Retina (tissue), 1 donor: ENCODE data around the gene OR51D1.
A peak's percentile ranks its signal among the peaks of the same experiment; 100 is the strongest.

Source experiments
- DNase-seq: peaks from one replicate; pipeline ENCODE4 v3.0.0-alpha.2; 2016

Gene OR51D1

GRCh38 chr11:4636962-4637661 lies at the start of gene OR51D1:
TSS of gene OR51D1 (plus strand) at chr11:4637477. CDS start at chr11:4639791, 2,314 bp downstream.
- DNase-seq = peak; percentile 82

DNA sequence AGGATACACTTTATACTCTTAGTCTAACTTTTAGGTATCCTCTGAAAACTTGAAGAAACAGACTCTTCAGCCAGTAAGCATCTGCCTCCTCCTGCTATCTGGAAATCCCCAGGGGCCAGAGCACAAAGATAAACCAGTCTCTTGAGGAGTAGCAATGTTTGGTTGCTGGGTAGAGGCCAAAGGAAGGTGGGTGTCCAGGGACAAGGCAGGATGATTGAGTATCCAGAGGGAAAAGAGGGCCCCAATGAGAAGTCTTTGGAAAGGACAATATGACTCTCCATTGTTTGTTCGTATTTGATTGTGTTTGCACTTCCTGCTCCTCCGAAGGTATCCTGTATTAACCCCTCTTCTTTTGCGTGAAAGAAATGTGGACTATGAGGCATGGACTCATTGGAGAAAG lies 48.3 kb upstream of the OR51D1 start:
- no peak for DNase-seq

- no peak for DNase-seq
Measured at GRCh38 chr11:4593739-4594138, 43.5 kb upstream of the OR51D1 start, which contains the start of gene OR52I1. TSS of gene OR52I1 (plus strand) at chr11:4594039. CDS start at chr11:4594039, 0 bp downstream.

DNA sequence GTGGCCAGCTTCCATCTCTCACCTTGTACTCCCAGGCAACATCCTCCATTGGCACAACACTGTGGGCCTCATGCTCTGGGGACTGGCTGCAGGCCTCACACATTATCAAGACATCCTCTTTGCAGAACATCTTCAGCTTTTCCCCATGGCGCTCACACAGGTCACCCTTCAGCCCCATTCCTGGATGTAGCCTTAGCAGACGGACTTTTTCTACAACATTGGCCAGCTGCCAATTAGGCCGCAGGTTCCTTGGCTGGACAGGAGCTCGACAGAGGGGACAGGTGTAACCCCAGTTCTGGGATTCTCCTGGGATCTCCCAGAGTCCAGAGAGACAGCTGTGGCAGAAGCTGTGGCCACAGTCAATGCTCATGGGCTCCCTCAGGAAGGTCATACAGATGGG lies 32.2 kb upstream of the OR51D1 start:
- DNase-seq = no peak

DNA sequence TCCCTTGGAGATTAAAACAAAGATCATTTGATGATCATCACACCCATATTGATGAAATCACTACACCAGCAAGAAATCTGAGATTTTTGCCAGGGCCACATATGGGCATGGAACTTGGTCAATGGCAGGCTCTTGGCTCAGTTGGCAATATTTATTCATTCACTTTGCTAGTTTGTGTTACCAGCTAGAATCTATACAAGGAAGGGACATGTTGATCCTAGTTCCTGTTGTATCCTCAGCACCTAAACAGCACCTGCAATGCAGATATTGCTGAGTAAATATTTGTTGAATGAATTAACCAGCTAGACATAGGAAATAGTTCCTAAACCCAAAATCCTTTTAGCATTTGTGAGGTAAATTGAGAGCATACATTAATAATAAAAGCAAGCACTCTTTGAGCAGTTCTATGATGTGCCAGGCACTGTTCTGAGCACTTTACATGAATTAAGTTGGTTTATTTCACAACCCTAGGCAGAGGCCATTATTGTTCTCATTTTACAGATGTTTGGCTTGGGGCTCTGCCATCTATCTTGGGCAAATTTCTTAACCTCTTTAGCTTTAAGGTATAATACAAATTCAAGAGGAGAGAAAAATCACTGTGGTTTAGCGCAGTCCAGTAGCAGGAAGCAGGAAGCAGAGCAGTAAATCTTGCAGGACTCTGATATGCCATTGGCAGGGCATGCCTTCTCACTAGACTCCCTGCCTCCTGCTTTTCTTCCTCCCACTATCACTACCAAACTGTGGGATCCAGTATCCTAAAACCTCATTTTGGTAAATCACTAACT lies 30.9 kb upstream of the OR51D1 start:
- no peak for DNase-seq

GRCh38 chr11:4607096-4607495 lies 30.2 kb upstream of the OR51D1 start:
- DNase-seq = no peak

- DNase-seq = peak; percentile 94
Measured at GRCh38 chr11:4607781-4608666, 29.3 kb upstream of the OR51D1 start, which contains the start of gene TRIM68. TSS of gene TRIM68 (minus strand) at chr11:4608231. CDS start at chr11:4605504, 2,727 bp downstream.

DNA sequence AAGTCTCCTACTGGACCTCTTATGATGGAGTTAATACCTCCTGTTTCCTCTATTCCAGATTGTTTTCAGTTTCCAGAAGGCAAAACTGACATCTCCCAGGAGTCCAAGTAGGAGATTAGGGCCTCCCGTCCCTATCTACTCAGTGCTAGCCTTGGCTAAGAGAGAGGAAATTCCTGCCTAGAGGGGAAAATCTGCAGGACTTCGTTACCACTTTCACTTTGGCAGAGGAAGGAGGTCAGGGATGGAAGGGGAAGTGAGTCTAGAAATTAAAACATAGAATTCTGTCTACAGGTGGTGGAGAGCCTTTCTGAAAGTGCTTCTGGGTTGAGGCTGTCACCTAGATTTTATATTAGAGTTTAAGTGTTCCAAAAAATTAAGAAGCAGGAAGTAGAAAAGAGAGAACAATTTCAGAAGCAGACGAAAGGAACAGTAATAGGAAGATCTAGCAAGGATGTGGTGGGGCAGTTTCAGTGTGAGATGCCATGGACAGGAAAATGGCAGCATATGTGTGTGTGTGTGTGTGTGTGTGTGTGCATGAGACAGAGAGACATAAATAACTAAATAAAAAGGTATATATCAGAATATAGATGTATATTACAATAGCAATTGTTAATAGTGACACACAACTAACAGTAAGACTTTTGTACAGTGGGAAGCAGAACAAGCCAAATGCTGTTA lies 26.9 kb upstream of the OR51D1 start:
- DNase-seq = no peak

DNA sequence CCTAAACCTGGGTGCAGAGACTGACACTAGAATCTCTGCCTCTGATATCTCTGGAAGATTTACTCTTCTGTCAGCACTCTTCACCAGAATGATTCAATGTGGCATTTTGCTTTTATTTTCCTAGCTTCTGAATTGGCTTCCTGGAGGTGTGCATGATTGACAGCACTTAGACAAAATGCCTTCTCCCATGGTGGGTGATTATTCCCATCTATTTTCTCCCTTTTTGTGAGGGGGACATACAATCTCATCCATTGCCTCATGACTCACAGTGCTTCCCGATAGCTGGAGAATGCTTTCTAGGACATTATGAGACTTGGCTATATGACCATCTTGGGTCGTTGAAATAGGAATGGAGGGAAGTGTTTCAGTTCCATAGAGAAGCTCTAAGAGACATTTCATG lies 25.3 kb upstream of the OR51D1 start:
- no peak for DNase-seq

GRCh38 chr11:4615856-4616444 lies 21.3 kb upstream of the OR51D1 start:
- DNase-seq = no peak

GRCh38 chr11:4619514-4619913 lies 17.8 kb upstream of the OR51D1 start:
- DNase-seq = no peak

GRCh38 chr11:4626207-4627099 lies 10.8 kb upstream of the OR51D1 start:
- DNase-seq = peak; percentile 49

GRCh38 chr11:4636136-4636535 lies 1.1 kb upstream of the OR51D1 start:
- no peak for DNase-seq

- DNase-seq = no peak
Measured at GRCh38 chr11:4637662-4638047, 378 bp downstream of the OR51D1 start.

DNA sequence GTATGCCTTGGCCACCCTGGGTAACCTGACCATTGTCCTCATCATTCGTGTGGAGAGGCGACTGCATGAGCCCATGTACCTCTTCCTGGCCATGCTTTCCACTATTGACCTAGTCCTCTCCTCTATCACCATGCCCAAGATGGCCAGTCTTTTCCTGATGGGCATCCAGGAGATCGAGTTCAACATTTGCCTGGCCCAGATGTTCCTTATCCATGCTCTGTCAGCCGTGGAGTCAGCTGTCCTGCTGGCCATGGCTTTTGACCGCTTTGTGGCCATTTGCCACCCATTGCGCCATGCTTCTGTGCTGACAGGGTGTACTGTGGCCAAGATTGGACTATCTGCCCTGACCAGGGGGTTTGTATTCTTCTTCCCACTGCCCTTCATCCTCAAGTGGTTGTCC lies 2.7 kb downstream of the OR51D1 start:
- no peak for DNase-seq

DNA sequence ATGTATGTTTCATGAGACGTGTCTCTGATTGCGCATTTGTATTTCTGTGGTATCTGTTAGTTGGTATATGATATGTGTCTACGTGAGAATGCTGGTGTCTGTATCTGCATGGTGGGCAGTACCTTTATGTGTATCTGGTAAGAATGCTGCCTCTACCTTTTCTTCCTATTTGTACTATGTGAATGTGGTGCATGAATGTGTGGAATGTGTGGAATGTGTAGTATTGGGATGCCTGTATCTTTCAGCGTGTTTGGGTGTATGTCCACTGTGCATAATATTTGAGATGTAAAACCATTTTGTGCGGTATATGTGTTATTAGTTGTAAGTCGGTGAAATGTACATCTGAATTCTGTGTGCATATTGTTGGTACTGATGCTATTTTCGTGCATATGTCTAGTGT lies 4.2 kb downstream of the OR51D1 start:
- no peak for DNase-seq

DNA sequence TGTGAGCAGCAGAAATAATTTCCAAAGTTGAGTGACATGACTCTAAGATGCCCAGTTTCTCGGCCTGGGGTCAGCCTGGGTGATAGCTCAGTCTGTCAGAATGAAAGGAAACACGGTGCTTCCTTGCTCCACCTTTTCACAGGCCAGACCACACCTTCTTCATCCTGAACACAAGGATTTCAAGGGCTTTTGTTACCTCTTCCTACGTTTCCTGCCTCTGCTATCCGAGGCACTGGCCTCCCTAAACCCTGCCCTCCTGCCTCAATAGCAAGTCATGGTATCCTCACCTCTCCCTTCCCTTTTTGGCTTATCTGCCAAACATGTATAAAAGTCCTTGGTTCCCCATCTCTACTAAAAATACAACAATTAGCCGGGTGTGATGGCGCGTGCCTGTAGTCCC lies 4.8 kb downstream of the OR51D1 start:
- DNase-seq = no peak

DNA sequence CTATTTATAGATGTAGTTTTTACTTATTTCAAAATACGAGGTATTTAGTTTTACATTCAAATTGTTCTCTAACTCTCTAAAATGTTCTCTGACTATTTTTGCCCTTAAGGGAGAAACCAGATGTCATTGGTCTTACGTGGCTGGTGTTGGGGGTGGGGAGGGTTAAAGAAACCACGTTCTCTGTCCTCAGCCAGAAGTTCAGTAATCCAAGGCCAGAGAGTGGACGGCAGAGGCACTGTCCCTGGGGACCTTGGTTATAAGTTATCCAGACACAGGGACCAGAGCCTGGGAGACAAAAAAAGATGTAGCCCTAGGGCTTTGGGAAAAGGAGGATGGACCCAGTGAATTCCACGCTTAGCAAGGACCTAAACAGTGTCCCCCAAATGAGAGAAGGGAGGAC lies 5.8 kb downstream of the OR51D1 start:
- no peak for DNase-seq

DNA sequence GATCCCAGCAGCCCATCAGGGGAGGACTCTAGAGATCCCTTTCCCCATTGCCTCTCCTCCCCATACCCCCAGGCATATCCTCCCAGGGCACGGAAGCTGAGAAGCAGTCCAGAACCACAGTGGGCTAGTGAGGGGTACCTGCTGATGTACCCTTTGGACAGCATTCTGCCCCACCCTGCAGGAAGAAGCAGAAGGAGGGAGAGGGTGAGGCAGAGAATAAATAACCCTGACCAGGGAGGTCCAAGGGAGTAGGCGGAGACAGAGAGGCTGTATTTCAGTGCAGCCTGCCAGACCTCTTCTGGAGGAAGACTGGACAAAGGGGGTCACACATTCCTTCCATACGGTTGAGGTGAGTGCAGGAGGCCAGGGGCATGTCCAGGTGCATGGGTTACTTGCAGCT lies 6.4 kb downstream of the OR51D1 start, which contains the start of gene OR51E1:
TSS of gene OR51E1 (plus strand) at position 301 of the 400 bp plus-strand sequence. CDS start 8,545 bp downstream, outside the sequence.
- no peak for DNase-seq

DNA sequence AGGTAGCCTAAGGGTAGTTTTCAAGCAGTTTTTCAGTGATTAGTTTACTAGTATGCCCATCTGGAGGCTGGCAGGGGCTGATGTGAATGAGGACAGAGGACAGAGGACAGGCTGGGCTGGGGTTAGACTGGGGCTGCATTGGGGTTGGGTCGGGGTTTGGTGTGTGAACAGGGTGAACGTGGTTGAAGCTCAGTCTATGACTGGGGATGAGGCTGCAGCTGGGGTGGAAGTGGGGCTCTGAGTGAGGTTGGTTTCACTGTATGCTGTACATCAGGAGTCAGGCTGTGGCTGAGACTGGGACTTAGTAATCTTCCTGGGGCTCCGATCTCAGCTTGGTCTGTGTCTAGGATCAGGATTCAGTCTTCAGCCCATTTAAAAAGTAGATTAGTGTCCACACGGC lies 7.0 kb downstream of the OR51D1 start:
- DNase-seq = no peak

DNA sequence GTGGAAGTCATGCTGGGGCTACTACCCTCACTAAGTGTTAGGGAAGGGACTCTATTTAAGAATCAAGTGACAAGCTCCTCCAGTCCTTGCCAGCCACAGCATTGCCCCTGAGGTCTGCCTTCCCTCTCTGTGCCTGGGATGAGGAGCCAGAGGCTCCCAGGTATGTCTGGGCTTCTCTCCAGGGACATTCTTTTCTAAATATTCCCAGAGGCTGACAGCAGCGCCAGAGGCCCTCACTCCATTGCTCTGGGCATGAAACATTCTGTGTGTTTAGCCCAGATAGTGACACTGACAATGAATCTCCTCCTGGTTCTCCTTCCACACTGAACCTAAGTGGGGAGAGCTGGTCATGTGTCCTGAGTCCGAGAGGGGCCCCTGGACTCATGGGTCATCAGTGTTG lies 8.7 kb downstream of the OR51D1 start:
- DNase-seq = no peak
